Left lung (tissue), 10 donors: Measurements from ENCODE around the gene PPP4R3A. TPM values are rescaled to one million over a fixed set of nuclear protein-coding genes. Genes with fewer than 3 reads are reported as not detected.

ENCODE experiments used
- ATAC-seq: fragments of 200-7000 bp; cut with Tn5 transposase; one replicate; pipeline ENCODE4 v1.9.1; 2020; ENCODE audit warnings: moderate library complexity
- DNase-seq, 4 donors: peaks; one replicate each; pipeline ENCODE4 v3.0.0-alpha.2; 2013 to 2020
- H3K27ac ChIP-seq, 2 donors: fragments of 200-600 bp; sonication (generic) in 1 of 2; one replicate each; pipeline versions ENCODE4 v1.5.0 to v1.8.0; 2020 to 2021
- H3K27me3 ChIP-seq, 2 donors: fragments of 200-600 bp; sonication (generic) in 1 of 2; one replicate each; pipeline versions ENCODE4 v1.5.0 to v1.8.0; 2020 to 2021
- H3K36me3 ChIP-seq, 2 donors: fragments of 200-600 bp; sonication (generic) in 1 of 2; one replicate each; pipeline versions ENCODE4 v1.5.0 to v1.8.0; 2020 to 2021
- H3K4me1 ChIP-seq, 2 donors: fragments of 200-600 bp; one replicate each; pipeline ENCODE4 v1.8.0; 2021
- H3K4me3 ChIP-seq, 2 donors: fragments of 200-600 bp; sonication (generic) in 1 of 2; one replicate each; pipeline versions ENCODE4 v1.5.0 to v1.8.0; 2020 to 2021; ENCODE audit warnings: mild to moderate bottlenecking in 1 of 2
- H3K9me3 ChIP-seq, 2 donors: fragments of 200-600 bp; sonication (generic) in 1 of 2; one replicate each; pipeline versions ENCODE4 v1.5.0 to v1.8.0; 2020 to 2021
- CTCF ChIP-seq, 2 donors: fragments of 200-600 bp; sonication (generic) in 1 of 2; IDR thresholded peaks; one replicate each; pipeline versions ENCODE4 v1.5.0 to v1.8.0; 2021; ENCODE audit warnings: antibody characterized with exemption in 2 of 2
- intact Hi-C, 2 donors: fragments of 100-400 bp; cut with DNase I; formaldehyde crosslinking; loops; one replicate each; pipeline versions ENCODE4 v1.11.2 to v1.14.2; 2022
- polyA plus RNA-seq, 6 donors: library from polyadenylated mRNA; unstranded; fragments of 120-200 nt; gene quantifications; one replicate each; pipeline ENCODE4 v1.2.1, GENCODE V29; 2013; ENCODE audit not compliant: insufficient read length in 6 of 6
- total RNA-seq, 2 donors: library from RNA; stranded (reverse); fragmentation: NEBNext Ultra II Directional; extraction: Animal tissue kit (Norgen Biotek cat#: 25700); gene quantifications; one replicate each; pipeline ENCODE4 v1.2.1, GENCODE V29; 2021
- donor health status: DM: no; HTN: yes; CAD: no.
- donor health status: DM: no; HTN: no; CAD: no.

Gene PPP4R3A
- total and polyA plus RNA-seq, 8 donors = 68.8 to 125 (median 110) TPM

GRCh38 chr14:91456283-91456682 is 53.8 kb downstream of the PPP4R3A start:
- ATAC-seq (no peak), DNase-seq (no peak)
- H3K4me1 ChIP-seq = no peaks in the 10 kb centered on the region
- no peak overlapping the region for H3K4me3 ChIP-seq
- no peaks in the 10 kb centered on the region for H3K27me3 ChIP-seq
- no peaks in the 10 kb centered on the region for H3K9me3 ChIP-seq
- intact Hi-C loops = no loop called here
- TF ChIP-seq CTCF (IDR thresholded peaks at IDR 0.05) = no peak
- H3K36me3 ChIP-seq = peaks cover 4 to 73% of the 10 kb centered on the region in 2 donors
- H3K27ac ChIP-seq = no peak overlapping the region

- DNase-seq = no peak
- no peaks in the 10 kb centered on the region for H3K9me3 ChIP-seq
- H3K4me1 ChIP-seq = no peaks in the 10 kb centered on the region
- TF ChIP-seq CTCF (IDR thresholded peaks at IDR 0.05) = no peak
- H3K36me3 ChIP-seq = peaks cover 0 to 56% of the 10 kb centered on the region in 2 donors
- H3K27me3 ChIP-seq = no peaks in the 10 kb centered on the region
- H3K27ac ChIP-seq = no peak overlapping the region
- no peak overlapping the region for H3K4me3 ChIP-seq
- intact Hi-C loops = no loop called here
- no peak for ATAC-seq
These were observed 55.5 kb downstream of the PPP4R3A start for GRCh38 chr14:91454580-91454979.

- intact Hi-C loops = no loop called here
- Histone ChIP-seq H3K4me3 (no peak overlapping the region), H3K9me3 (no peaks in the 10 kb centered on the region), H3K27me3 (no peaks in the 10 kb centered on the region), H3K36me3 (peaks cover 0 to 51% of the 10 kb centered on the region in 2 donors), H3K4me1 (no peaks in the 10 kb centered on the region), H3K27ac (no peak overlapping the region)
- no peak for ATAC-seq
- TF ChIP-seq CTCF (IDR thresholded peaks at IDR 0.05) = no peak
- DNase-seq = no peak
These were observed 56.0 kb downstream of the PPP4R3A start for GRCh38 chr14:91454155-91454554.

- H3K4me3 ChIP-seq = no peak overlapping the region
- H3K4me1 ChIP-seq = no peaks in the 10 kb centered on the region
- intact Hi-C loops = no loop called here
- peaks cover 0 to 47% of the 10 kb centered on the region in 2 donors for H3K36me3 ChIP-seq
- H3K27me3 ChIP-seq = no peaks in the 10 kb centered on the region
- no peak overlapping the region for H3K27ac ChIP-seq
- no peaks in the 10 kb centered on the region for H3K9me3 ChIP-seq
- DNase-seq (no peak), ATAC-seq (no peak)
- TF ChIP-seq CTCF (IDR thresholded peaks at IDR 0.05) = no peak
These were observed 56.4 kb downstream of the PPP4R3A start for GRCh38 chr14:91453744-91454143.

- no peak overlapping the region for H3K4me3 ChIP-seq
- H3K36me3 ChIP-seq = no peaks in the 10 kb centered on the region
- DNase-seq (no peak), ATAC-seq (no peak)
- H3K27me3 ChIP-seq = no peaks in the 10 kb centered on the region
- no peaks in the 10 kb centered on the region for H3K4me1 ChIP-seq
- no peaks in the 10 kb centered on the region for H3K9me3 ChIP-seq
- H3K27ac ChIP-seq = no peak overlapping the region
- TF ChIP-seq CTCF (IDR thresholded peaks at IDR 0.05) = no peak
- intact Hi-C loops = no loop called here
These were observed 65.6 kb downstream of the PPP4R3A start for GRCh38 chr14:91444335-91445020.
